CD4-positive, alpha-beta T cell treated with Interleukin-6 at 100 ng/mL for 8 hours (primary cell): ENCODE results near the gene RBM34.
"Not testable (repeated sequence)": the region's sequence is repeated elsewhere in the genome, so short reads cannot be mapped to it uniquely, and the experiment has no call there.

Experiments used
- DNase-seq: peaks from one replicate; pipeline ENCODE4 v3.0.0-alpha.2; 2020; ENCODE audit warnings: mixed read lengths, low spot score

RBM34 gene, protein sequence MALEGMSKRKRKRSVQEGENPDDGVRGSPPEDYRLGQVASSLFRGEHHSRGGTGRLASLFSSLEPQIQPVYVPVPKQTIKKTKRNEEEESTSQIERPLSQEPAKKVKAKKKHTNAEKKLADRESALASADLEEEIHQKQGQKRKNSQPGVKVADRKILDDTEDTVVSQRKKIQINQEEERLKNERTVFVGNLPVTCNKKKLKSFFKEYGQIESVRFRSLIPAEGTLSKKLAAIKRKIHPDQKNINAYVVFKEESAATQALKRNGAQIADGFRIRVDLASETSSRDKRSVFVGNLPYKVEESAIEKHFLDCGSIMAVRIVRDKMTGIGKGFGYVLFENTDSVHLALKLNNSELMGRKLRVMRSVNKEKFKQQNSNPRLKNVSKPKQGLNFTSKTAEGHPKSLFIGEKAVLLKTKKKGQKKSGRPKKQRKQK

GRCh38 chr1:235160957-235161684, at the start of gene RBM34:
Gene RBM34, minus strand, starts transcription at chr1:235161250. Its CDS starts 24 bp downstream, at chr1:235161226.
- DNase-seq, result peak; percentile 90

GRCh38 chr1:235207209-235207565, 46.1 kb upstream of the RBM34 start:
- DNase-seq, result peak; percentile 55

- peak; percentile 23 for DNase-seq
These were observed 45.6 kb upstream of the RBM34 start for GRCh38 chr1:235206533-235207208.

DNA sequence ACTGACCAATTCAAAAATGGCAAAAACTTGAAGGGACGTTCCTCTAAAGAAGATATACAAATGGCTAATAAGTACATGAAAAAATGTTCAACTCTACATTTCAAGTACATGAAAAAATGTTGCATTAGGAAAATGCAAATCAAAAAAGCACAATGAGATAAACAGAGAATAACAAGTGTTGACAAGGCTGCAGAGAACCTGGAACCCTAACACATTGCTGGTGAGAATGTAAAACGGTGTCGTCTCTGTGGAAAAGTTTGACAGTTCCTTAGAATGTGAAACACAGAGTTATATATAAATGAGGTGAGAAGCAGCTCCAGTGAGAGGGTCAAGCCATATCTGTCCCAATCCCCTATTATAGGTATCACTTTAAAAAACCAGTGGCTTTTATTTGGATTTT, 44.6 kb upstream of the RBM34 start:
- DNase-seq, result no peak

DNA sequence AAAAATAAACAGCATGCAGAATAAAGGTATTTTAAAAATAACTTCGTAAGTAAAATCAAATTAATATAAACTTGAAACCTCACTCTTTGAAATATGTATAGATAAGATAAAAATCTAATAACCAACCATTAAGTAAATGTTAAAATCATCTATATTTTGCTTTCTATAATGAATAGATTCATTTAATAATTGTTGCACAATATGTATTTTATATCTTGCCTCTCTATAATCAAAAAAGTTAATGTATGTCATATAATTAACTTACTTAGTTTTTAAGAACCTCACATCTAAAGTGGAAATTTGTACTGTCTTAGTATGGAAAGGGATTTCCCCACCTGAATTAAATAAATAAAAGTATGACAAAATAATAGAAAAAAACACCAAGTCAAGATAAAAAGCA, 42.4 kb upstream of the RBM34 start:
- DNase-seq, result no peak

DNA sequence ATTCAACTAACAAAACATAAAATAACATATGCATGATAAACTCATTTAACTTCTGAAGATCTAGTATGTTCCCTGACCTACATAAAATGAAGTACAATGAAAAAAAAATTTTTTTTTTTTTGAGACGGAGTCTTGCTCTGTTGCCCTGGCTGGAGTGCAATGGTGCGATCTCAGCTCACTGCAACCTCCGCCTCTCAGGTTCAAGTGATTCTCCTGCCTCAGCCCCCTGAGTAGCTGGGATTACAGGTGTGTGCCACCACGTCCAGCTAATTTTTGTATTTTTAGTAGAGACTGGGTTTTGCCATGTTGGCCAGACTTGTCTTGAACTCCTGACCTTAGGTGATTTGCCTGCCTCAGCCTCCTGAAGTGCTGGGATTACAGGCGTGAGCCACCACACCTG, 41.4 kb upstream of the RBM34 start:
- not testable (repeated sequence) for DNase-seq

DNA sequence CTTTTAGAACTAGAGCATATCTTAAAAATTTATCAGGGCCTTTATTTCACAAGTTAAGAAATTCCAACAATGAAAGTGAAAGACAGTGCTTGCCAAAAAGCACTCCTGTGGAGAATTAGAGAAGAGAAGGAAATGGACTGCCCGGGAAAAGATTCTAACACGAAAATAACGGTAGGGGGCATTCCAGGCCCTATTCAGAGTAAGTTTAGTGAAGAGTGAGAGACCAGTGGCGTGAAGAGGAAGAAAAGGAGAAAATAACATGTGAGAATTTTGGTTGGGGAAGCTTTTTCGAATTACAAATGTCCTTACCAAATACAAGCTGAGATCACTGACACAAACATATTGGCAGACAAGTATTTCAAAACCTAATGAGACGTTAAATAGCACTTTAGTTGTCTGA, 38.4 kb upstream of the RBM34 start:
- DNase-seq, result no peak

- DNase-seq, result no peak
These were observed 29.4 kb upstream of the RBM34 start for GRCh38 chr1:235190431-235190830.

- DNase-seq, result no peak
These were observed 26.3 kb upstream of the RBM34 start for GRCh38 chr1:235187316-235187715.

DNA sequence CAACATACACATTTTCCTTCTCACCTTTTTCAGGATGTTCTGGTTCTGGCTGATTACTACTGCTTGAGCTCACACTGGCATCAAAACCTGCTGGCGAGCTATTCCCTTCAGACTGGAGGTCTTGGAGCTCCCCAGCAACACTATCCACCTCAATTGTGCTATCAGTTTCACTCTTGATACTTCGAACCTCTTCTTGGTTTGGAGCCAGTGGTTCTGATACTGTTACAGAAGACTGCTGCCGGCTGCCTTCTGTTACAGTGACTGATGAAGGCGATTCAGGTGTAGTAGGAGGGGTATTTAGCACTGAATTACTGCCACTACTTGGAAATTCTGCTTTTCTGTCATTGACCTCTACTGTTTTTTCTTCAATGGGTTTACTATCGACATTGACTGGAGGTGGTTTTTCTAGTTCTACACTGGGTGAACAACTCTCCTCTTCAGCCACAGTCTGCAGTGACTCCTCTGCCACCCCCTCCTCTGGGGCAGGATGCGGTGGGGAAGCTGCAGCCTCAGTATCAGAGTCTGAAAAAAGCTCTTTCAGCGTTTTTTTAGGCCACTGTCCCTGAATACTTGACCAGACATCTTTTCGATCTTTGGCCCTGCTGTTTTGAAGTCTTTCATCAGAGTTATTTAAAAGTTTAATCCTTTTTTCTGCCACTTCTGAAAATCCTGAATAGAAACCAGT, 20.7 kb upstream of the RBM34 start:
- DNase-seq, result no peak

DNA sequence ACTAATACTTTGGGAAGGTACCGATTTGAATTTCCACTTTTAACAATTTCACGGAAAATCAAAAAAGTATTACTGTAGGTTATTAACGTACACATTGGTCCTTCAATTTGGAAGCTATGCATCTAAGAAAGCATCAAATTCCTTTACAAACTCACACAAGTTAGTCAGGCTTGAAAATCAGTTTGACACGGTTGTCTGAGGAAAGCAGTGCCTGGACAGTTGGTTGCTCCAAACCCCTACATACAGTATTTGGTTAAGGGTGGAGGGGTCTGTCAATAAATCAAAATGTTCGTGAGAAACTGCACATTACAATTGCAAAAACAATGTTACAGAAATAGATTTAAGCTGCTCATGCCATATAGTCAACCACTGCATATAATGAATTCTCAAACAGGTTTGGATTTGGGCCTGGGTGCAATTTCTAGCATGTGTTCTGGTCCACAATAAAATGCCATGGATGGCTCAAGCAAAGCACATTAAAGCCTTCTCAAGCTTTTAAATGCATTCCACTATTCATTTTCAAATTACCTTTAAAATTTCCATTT, 19.9 kb upstream of the RBM34 start:
- no peak for DNase-seq

DNA sequence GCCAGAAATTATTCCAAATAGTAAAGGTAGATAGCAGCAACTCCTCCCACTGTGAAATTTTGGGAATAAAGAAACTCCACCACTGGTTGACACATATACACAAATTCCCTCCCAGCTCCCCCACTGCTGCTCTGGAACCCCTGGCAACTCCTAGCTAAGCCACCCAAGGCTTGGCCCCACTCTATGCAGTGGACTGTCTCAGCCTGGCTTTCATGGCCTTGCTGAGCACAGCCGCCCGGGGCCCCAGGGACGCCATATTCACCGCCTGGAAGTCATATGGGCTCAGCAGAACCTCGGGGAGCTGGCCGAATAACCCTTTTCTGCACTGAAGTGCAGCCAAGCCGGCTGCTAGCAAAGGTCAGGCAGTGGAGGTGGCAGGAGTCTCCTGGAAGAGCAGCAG, 15.4 kb upstream of the RBM34 start:
- DNase-seq, result no peak

DNA sequence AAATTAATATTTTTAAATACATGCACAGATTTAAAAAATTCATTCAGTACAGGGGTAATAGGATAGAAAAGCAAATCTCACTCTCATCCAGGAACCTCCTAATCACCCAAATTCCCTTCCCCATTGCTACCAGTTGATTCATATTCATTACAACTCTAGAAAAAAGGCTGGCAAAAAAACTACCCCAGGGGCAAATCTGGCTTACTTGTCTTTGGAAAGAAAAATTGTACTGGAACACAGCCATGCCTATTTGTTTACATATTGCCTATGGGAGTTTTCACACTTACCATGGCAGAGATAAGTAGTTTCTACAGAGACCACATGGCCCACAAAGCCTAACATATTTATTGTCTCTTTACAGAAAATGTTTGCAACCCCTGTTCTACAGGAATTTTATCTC, 8.9 kb upstream of the RBM34 start:
- no peak for DNase-seq

- no peak for DNase-seq
These were observed 7.3 kb upstream of the RBM34 start for GRCh38 chr1:235168375-235168774.

DNA sequence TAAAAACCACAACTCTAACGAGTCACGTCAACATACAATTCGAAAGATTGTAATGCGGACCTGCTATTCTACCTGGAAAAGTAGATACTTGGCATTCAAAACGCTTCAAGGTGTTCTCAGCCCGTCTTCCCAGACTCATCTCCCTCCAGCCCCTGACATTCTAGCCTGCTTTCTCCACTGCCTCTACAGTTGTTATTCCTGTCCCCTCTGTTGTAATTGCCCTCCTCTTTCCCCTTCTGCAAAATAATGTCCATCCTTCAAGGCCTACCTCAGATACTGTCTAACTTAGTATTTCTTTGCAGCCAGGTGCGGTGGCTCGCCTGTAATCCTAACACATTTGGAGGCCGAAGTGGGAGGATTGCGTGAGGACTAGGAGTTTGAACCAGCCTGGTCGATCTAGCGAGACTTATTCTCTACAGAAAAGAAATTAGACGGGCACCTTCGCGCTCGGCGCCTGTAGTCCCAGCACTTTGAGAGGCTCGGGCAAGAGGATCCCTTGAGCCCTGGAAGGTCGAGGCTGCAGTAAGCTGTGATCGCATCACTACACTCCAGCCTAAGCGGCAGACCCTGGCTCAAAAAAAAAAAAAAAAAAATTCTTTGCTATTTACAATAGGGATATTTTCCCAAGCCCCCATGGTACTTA, 756 bp upstream of the RBM34 start:
- DNase-seq, result no peak

GRCh38 chr1:235160383-235160956, 580 bp downstream of the RBM34 start:
- peak; percentile 48 for DNase-seq

DNA sequence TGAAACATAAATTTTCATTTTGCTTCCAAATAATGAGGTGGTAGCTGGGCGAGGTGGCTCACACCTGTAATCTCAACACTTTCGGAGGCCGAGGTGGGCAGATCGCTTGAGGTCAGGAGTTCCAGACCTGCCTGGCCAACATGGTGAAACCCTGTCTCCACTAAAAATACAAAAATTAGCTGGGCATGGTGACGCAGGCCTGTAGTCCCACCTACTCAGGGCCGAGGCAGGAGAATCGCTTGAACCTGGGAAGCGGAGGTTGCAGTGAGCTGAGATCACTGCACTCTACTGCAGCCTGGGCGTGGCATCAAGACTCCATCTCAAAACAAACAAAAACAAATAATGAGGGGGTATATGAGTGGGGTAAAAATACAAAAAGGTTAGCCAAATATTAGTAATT, 1.1 kb downstream of the RBM34 start:
- not testable (repeated sequence) for DNase-seq

DNA sequence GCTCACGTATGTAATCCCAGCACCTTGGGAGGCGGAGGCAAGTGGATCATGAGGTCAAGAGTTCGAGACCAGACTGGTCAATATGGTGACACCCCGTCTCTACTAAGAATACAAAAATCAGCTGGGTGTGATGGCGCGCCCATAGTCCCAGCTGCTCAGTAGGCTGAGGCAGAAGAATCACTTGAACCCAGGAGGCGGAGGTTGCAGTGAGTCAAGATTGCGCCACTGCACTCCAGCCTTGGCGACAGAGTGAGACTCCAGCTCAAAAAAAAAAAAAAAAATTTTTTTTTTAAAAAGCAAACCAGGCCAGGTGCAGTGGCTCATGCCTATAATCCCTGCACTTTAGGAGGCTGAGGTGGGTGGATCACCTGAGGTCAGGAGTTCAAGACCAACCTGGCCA, 1.8 kb downstream of the RBM34 start:
- not testable (repeated sequence) for DNase-seq

GRCh38 chr1:235158680-235159079, 2.4 kb downstream of the RBM34 start:
- DNase-seq, result no peak

GRCh38 chr1:235157150-235157549, 3.9 kb downstream of the RBM34 start:
- no peak for DNase-seq

DNA sequence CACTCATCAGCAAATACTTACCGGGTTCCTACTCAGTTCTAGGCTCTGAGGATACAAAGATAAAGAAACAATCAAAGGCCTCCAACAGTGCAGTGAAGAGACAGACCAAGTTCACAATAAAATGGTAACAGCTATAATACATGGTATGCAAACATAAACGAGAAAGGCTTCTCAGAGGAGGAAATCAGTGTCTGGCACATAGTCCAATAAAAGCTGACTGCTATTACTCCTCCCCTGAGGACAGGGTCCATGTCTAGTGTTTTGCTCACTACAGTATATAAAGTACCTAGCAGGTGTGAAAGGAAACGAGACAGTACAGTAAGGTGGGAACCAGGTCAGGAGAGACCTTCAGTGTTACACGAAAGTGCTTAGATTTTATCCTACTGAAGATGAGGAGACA, 4.3 kb downstream of the RBM34 start:
- no peak for DNase-seq
